Measurements from ENCODE around the gene ICOS.
"Not testable (repeated sequence)": the region's sequence is repeated elsewhere in the genome, so short reads cannot be mapped to it uniquely, and the experiment has no call there.

Gene ICOS

DNA sequence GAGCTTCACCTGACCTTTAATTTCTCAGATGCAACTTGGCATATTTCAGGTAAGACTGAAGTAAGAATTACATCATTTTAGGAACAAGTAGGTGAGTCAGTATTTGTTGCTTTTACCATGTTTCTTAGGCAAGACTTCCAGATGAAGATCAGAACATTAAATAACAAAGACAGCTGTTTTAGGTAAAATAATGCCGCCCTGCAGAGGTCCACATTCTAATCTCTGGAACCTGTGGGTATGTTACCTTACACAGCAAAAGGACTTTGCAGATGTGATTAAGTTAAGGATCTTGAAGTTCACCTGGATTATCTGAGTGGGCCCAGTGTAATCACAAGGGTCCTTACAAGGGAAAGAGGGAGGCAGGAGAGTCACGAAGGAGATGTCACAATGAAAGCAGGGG, 39.3 kb downstream of the ICOS start:
- no peak for DNase-seq

DNA sequence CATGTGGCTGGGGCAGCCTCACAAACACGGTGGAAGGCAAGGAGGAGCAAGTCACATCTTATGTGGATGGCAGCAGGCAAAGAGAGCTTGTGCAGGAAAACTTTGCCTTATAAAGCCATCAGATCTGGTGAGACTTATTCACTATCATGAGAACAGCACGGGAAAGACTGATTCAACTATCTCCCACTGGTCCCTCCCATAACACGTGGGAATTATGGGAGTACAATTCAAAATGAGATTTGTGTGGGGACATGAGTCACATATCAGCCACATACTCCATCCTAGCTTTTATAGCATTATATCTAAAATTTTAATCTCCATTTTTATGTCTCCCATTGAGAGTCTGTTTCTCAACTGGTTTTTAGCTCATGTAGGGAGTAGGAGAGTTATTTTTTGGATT, 45.7 kb downstream of the ICOS start:
- DNase-seq: no peak

DNA sequence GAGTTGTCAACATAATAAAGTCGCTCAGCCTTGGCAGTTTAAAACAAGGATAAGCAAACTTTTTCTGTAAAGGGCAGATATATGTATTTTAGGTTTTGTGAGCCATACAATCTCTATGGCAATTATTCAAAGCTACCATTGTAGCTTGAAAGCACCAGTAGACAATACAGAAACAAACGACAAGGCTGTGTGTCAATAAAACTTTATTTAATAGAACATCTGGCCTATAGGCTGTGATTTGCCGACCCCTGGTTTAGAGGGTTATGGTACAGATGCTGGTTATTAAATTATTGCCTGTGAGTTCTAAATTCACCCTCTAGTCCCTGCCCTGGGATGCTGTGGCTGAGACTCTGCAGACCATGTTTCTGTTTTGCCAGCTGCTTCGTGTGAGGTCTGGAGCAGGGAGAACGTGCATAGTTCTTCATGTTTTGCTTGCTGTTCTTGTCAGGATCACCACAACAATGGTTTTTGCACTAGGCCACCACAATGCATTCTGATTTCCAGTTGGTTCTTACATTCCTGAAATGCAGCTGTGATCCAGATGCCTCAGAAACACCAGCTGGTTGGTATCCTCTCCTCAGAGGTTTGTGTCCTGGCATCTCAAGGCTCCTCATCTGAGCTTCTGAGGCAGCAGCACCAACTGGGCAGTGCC, 46.6 kb downstream of the ICOS start:
- DNase-seq: no peak

DNA sequence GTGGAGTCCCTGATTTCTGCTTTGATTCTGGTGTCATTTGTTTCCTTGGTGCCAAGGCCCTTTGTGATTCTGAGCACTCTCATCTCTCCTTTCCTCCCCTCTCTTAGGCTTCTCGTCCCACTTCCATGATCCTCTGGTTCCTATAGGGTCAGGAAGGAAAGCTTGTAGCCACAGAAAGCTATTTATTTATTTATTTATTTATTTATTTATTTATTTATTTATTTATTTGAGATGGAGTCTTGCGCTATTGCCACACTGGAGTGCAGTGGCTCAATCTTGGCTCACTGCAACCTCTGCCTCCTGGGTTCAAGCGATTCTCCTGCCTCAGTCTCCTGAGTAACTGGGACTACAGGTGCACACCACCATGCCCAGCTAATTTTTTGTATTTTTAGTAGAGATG, 49.4 kb downstream of the ICOS start:
- not testable (repeated sequence) for DNase-seq

DNA sequence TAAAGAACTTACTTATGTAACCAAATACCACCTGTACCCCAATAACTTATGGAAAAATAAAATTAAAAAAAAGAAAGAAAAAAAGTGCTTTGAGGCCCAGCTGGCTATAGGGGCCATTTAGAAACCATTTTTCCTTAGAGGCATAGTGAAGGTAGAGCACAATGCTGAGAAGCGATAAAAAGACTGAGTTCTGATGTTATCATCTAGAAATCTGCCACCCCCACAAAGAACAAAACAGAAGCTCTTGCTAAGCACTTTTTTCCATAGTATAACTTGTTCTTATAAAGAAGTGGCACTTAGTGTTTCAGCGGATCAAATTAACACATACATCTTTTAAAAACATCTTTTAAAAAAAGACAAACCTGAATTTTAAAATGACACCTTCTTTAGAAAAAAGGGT, 51.4 kb downstream of the ICOS start:
- DNase-seq: peak in 1 of 2 donors; percentile 15

DNA sequence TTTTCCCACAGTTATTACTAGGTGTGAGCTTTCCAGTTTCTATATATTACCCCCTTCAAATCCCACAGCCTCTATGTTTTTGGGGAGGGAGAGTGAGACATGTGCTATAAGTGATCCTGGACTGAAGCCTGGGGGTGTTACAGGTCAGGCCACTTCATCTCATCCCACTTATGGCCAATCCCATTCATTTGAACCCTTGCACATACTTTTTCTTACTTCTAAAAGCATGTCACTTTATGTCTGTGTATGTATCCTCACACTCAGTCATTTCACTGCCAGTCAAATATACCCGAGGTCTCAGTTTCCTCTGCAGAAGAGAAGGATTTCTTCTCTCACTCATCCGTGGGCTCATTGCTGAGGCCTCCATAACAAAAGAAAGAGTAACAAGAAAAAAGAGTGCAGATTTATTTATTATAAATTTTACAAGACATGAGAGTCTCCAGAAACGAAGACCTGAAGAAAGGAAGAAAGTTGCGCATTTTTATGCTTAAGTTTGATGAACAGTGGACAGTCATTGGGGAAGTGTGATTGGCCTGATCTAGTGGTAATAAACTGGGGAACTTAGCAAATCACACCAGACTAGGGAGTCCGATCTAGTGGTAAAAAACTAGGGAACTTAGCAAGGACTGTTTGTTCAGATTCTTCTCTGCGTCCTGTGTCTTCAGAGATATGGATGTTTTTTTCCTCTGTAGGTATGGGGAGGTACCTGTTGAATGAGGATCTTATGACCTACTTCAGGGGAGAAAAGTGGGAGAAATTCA, 52.1 kb downstream of the ICOS start:
- peak; percentile 75 to 82 for DNase-seq

DNA sequence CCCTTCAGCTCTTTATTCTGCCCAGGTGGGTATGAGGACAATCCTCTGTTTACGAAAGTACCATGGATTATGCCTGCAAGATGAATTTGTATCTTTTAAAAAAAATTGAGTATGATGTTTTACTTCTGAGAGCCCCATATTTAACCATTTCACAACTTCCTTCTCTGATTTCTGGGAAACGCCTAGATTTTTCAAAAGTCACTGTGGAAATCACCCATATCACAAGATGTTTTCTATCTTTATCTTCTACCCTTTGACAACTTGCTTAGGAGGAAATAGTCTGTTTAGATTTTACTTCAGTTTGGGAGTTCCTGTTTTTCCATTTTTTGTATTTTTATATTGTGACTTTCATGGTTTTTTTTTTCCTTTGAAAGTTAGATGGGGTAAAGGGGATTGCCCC, 53.0 kb downstream of the ICOS start:
- DNase-seq: peak; percentile 80 to 95

DNA sequence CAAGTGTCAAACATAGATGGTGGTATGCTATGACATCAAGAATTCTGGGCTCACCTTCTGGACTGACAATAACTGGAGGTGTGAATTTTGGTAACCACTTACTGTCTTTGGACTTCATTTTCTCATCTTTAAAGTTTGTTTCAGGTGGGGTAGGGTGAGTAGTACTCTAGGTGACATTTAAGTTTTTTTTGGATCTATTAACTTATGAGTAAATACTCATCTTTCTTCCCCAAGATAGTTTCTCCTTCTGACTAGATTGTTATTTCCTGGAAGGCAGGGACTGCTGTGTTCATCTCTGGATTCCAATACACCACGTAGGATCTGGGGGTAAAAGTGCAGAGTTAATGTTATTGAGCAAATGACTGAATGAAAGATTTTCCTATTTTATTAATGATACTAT, 55.9 kb downstream of the ICOS start:
- no peak for DNase-seq

DNA sequence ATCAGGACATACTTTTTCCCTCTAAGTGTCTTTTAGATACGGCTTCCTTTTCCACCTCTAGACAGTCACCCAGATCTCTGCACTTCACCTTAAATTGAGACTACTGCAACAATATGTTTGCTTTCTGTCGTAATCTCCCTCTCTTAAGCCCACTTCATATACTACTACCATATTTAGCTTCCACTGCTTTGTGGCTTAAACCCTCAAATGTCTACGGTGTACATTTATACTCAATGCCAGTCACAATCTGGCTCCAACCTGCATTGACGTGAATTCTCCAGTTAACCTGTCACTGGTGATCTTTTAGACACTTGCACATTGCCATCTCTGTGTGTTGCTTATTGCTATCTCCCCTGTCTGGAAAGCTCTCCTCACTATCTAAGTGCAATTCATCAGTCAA, 56.4 kb downstream of the ICOS start:
- no peak for DNase-seq

DNA sequence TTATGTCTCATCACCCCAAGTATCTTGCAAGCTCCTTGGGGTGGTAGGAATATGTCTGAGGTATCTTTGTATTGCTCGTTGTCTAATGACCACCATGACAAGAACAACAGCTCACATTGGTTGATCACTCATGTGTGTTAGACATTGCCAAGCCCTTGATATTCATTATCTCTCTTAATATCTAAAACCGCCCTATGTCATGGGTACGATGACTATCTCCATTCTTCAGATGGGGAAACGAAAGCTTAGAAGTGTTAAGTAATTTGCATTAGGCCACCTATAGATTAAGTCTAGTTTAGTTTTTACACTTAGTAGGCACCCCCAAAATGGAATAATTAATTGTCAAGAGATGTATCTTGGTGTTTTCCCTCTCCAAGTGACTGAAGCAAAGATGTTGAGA, 57.0 kb downstream of the ICOS start:
- no peak for DNase-seq

DNA sequence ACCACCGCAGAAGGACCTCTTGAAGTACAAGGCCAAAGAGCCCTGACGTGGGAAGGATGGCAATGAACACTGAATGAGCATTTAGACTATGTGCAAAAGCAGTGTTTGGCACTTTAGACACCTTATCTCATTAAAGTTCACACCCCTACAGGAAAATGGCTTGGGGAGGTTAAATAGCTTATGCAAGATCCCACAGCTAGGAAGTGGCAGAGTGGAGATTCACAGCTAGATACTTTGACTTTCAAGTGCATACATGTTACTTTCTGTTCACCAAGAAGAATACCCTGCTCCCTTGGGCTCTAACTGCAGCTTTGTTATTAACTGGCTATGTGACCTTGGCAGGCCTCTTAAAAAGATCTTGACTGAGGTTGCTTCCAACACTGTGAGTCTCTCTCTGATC, 58.2 kb downstream of the ICOS start:
- DNase-seq: no peak

DNA sequence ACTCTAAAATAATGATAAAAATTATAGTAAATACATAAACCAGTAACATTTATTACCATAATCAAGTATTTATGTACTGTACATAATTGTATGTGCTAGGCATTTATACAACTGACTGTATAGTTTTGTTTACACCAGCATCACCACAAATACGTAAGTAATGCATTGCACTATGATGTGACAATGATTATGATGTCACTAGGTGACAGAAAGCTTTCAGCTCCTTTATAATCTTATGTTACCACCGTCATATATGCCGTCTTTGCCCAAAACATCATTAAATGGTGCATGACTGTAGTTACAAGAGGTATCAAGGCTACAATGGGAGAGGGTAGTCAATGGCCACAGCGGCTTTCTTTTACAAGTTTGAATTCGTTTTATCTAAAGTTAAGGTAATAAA, 60.1 kb downstream of the ICOS start:
- DNase-seq: no peak

DNA sequence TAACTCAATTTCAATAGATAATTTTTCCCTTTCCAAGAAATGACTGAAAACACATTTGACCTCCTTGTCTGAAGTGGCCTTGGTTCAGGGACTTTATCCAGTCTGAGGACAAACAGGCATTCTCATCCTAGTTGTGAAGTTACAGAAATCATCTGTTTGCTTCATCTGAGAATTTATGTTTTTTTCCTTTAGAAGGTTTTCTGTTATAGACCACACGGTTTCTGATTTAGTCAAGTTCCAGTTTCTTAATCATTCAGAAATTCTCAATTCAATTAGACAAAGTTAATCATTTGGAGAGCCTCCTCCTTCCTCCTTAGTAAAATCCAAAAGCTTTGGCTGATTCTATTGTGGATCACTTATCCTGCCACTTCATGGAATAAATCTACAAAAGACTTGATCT, 60.9 kb downstream of the ICOS start:
- DNase-seq: no peak

DNA sequence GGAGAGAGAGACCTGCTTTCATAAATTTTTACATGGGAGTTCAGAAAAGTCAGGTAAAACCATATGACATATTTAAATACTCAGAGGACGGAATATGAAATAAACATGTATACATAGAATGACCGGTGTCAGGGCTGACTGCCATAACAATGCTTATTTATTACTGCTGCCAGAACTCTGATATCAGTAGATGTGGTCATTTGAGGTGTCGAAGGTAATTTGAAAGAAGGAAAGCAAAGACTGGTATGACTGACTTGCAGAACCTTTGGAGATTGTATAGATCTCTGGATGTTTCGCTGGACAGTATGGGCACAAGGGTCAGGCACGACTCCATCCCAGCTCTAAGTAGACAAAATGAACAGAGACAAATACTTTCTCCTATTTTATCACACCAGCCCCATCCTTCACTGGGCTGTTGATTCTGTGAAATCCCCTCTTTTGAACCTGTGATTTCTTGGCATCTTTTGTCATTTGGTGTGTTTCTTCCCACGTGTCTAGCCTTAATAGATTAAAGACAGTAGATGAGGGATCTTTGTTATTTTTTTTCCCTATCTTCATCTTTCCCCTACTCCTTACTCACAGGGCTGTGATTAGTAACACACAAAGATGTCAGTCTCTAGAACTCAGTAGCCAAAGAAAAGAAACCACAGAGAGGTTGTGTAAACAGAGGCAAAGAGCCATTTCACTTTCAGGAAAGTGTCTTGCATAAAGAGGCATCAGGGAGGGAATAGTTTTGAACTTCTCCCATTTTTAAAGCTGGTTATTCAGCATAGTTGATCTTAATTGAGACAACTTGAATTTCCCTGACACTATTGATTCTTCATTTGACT, 61.6 kb downstream of the ICOS start:
- DNase-seq: peak; percentile 54 to 70

DNA sequence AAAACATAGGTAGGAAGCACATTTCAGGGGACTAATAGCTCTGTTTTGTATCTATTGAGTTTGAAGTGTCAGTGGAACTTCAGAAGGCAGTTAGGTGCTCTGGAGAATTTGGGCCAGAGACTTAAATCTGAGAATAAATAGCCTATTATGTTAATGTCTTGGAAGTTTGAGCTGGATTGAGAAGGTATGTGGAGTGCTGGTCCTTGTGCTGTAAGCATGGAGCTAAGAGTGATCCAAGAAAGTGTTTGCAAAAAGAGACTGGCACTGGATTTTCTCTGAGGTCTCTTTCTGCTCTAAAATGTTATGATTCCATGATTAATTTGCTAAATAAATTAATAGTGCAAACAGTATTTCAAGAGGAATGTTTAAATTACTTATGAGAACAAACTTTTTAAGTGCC, 63.3 kb downstream of the ICOS start:
- DNase-seq: no peak

DNA sequence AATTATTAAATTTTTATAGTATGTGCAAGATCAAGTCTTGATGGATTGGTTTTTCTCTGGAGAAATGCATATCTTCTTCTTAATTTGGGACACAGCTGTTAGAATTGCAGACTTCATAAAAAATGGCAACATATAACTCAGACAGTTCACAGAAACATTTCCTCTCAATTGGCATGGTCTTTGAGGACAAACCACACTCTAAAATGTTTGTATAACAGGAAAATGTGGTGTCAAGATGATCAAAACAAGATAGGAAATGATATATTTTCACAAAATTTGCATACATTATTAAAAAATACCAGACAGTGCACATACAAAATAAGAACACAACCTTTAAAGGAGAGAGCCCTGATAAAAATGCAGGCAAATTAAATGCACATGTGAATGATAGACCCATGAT, 63.9 kb downstream of the ICOS start:
- no peak for DNase-seq

DNA sequence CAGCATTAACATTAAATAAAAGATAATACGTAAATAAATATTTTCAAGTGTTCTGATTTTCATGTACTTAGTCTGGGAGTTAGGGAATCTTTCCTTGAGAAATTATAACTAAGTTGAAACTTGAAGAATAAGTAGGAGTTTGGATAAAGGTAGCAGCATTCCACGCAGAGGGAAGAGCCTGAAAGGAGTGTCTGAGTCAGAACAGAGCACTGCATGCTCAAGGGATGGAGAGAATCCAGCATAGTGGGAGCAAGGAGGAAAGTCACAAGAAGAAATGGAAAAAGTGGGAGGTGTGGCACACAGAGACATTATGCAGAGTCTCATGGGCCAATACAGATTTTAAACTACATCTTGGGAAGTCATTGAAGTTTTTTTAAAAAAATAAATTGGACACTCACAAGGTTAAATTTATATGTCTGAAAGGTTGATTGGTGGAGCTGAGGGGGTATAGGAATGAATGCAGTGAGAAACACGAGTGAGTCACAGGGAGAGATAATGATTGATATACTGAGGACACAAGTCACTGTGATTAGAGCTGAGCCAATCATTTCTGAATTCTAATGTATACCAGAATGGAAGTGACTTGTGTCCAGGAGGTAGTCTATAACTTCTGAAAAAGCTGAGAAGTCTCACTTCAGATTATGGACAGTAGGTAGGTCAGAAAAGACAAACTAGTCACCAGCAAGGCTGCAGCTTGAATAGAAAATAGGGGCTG, 66.9 kb downstream of the ICOS start:
- no peak for DNase-seq

DNA sequence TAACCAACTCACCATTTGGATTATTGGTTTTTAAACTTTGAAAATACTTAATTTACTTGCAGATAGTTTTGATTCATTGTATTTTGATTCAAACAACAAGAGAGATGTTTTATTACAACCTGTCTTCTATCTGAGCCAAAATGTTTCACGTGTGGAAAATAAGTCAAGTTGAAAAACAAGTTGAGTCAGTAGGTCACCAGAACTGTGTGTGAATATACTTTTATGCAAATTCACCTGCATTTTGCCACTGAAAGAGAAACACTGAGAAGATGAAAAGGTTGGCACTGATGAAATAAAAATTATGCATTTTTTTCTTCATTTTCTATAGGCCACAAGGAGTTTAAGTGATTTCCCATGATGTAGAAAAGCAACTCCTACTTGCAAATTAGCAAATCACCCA, 68.3 kb downstream of the ICOS start:
- DNase-seq: no peak

DNA sequence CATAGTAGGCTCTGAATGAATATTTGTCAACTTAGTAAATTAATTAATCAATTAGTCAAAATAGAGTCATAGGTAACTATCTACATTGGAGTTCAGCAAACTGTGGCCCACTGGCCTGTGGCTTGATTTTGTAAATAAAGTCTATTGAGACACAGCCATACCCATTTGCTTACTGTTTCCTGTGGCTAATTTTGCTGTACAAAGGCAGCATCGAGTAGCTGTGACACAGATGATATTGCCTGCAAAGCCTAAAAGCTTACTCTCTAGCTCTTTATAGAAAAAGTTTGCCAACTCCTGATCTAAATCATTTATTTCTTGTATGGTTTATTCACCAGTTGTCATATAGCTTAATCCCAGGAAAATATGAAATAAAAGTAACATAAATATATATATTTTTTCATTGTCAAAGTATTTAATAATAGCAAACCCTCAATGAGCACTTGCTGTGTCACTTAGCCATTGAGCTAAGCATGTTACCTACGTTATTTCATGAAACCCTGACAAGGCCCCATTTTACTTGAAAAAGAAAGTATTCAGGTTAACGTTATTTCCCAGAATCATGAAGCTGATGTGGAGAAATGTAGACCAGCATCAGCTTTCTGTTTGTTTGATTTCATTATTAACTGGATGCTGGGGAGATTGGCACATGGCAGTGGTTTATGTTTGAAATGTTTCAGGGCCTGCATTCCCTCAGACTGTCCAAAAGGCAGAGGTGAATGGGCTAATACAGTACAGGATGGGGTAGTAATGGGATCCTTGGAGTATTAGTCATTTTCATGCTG, 69.6 kb downstream of the ICOS start:
- DNase-seq: no peak

DNA sequence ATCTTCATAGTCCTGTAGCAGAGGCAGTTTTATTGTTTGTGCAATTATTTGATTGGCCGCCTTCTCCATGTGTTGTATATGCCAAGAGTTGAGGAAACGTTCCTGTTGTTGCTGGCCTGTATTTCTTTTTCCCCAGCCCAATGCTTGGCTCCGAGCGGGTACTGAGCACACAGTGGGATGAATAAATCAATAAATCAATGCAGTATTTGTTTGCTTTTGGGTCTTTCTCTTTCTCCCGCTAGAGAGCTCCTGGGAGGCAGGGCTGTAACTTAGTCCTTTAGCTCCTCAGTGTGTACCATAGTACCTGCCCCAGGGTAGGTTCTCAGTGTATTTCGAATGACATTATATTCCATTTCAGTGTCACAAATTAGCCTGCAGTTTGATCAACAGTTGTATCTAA, 71.8 kb downstream of the ICOS start:
- DNase-seq: no peak

DNA sequence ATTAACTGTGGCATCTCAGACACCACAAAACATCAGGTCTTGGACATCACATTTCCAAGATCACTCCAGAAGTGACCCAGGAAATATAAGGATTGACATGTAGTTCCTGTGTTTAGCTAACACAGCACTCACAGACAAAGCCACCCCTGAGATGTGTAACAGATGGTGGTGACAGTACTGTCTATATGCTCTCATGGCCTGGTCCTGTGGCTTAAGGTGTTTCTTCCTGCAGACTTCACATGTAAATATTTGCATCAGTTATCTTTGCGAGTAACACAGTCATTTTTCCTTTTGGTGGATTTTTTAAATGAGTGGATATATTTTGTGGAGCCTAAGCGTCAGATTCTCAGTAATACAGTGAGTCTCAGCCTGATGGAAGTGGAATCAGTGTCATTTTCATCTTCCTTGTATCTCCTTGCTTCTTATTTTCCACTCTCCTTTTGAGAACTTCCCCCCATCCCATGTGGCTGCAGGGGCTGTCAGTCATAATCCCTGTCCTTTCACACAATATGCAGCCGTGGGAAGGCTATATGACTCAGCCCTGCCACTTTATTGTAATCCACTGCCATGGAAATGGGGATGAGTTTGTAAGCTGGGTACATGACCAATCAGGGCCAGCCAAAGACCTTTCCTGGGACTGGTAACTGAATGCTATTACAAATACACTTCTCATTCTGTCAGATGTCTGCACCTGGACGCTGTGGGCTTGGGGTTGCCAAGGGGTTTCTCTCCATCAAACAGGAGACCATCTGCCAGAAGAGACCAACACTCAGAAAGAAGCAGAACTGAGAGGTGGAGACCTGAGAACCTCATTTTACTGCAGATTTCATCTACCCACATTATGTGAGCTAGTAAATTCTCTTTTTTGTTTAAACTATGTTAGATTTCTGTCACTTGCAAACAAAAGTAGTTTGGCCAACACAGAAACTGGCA, 74.3 kb downstream of the ICOS start:
- DNase-seq: peak; percentile 19 to 44
